ES-I3 (cell line): ENCODE results near the gene CDH22.

ENCODE experiments used
- H3K36me3 ChIP-seq: 2 replicates; pipeline ENCODE4 v1.6.1; 2013; ENCODE audit warnings: mild to moderate bottlenecking, low read length, control low read depth, moderate library complexity; ENCODE audit not compliant: insufficient read depth
- H3K4me1 ChIP-seq: 2 replicates; pipeline ENCODE4 v1.6.1; 2013; ENCODE audit warnings: mild to moderate bottlenecking, control low read depth, low read length; ENCODE audit not compliant: insufficient read depth
- H3K9ac ChIP-seq: 2 replicates; pipeline ENCODE4 v1.6.1; 2013; ENCODE audit warnings: low read depth, mild to moderate bottlenecking, low read length, moderate library complexity
- H3K9me3 ChIP-seq: 2 replicates; pipeline ENCODE4 v1.6.1; 2013; ENCODE audit warnings: mild to moderate bottlenecking, low read length, moderate library complexity; ENCODE audit not compliant: control insufficient read depth, insufficient read depth

CDH22 gene

GRCh38 chr20:46169245-46170171 lies 138.8 kb downstream of the CDH22 start:
- H3K9ac ChIP-seq = no peak overlapping the region
- H3K36me3 ChIP-seq = no peaks in the 10 kb centered on the region
- H3K9me3 ChIP-seq = no peaks in the 10 kb centered on the region
- H3K4me1 ChIP-seq = no peaks in the 10 kb centered on the region

- H3K9ac ChIP-seq = no peak overlapping the region
- no peaks in the 10 kb centered on the region for H3K36me3 ChIP-seq
- H3K4me1 ChIP-seq = no peaks in the 10 kb centered on the region
- H3K9me3 ChIP-seq = no peaks in the 10 kb centered on the region
Observed at GRCh38 chr20:46168438-46168837, 139.9 kb downstream of the CDH22 start.

GRCh38 chr20:46167080-46167479 lies 141.2 kb downstream of the CDH22 start:
- no peaks in the 10 kb centered on the region for H3K36me3 ChIP-seq
- H3K9me3 ChIP-seq = no peaks in the 10 kb centered on the region
- no peak overlapping the region for H3K9ac ChIP-seq
- no peaks in the 10 kb centered on the region for H3K4me1 ChIP-seq

DNA sequence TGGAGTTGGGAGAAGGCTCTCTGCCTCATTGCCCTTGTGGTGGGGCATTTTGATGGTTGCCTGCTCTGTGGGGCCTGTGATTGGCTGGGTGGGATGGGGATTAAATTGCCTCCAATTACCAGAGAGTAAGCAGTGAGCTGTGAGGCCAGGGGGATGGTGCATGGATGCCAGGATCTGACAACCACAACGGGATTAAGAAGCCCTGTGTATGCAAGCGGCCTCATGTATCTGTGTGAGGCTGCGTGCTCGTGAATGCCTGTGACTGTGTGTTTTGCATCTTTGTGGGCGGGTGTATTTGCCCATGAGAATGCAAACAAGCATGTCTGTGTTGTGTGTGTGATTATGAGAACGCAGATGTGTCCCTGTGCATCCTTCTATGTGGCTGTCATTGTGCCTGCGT lies 144.0 kb downstream of the CDH22 start:
- Histone ChIP-seq H3K9me3 (no peaks in the 10 kb centered on the region), H3K4me1 (no peaks in the 10 kb centered on the region), H3K36me3 (no peaks in the 10 kb centered on the region), H3K9ac (no peak overlapping the region)

- Histone ChIP-seq H3K9ac (no peak overlapping the region), H3K9me3 (no peaks in the 10 kb centered on the region), H3K4me1 (no peaks in the 10 kb centered on the region), H3K36me3 (no peaks in the 10 kb centered on the region)
Observed at GRCh38 chr20:46161921-46162320, 146.4 kb downstream of the CDH22 start.

GRCh38 chr20:46160661-46161060 lies 147.6 kb downstream of the CDH22 start:
- no peaks in the 10 kb centered on the region for H3K9me3 ChIP-seq

DNA sequence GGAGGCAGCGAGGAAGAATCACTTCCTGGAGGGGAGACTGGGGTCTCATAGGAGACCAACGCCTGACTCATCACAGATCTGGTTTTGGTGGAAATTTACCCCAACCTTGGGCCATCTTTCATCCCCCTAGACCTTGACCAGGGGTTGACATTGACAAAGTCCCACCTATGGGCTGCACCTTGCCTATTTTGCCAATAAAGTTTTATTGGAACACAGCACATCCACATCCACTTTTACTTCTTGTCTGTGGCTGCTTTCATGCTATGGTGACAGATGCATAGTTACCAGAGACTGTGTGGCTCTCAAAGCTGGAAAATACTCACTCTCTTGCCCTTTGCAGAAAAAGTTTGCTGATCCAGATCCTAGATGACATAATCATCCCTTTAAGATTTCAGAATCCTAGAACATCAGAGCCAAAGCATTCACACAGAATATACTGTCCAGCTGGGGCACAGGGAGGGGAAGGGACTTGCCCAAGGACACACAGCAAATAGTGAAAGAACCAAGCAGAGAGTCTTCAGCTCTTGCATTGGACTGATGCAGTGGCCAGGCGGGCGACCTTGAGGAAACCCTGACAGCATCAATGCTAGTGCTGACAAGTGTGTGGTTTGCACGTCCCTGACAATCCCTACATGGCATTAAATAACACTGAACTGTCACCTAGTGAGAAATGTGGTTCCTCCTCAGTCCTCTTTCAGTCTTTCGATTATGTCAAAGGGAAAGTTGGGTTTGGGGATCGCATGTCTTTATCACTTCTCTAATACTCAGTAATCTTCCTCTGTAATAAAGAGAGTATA lies 149.0 kb downstream of the CDH22 start:
- no peaks in the 10 kb centered on the region for H3K4me1 ChIP-seq
- H3K36me3 ChIP-seq = no peaks in the 10 kb centered on the region
- no peaks in the 10 kb centered on the region for H3K9me3 ChIP-seq
- no peak overlapping the region for H3K9ac ChIP-seq

More at GRCh38 chr20:46160661-46161060, 147.6 kb downstream of the CDH22 start:
- H3K4me1 ChIP-seq = no peaks in the 10 kb centered on the region
- no peak overlapping the region for H3K9ac ChIP-seq
- no peaks in the 10 kb centered on the region for H3K36me3 ChIP-seq

GRCh38 chr20:46158476-46158987 lies 149.8 kb downstream of the CDH22 start:
- Histone ChIP-seq H3K9me3 (no peaks in the 10 kb centered on the region), H3K4me1 (no peaks in the 10 kb centered on the region), H3K36me3 (no peaks in the 10 kb centered on the region), H3K9ac (no peak overlapping the region)

DNA sequence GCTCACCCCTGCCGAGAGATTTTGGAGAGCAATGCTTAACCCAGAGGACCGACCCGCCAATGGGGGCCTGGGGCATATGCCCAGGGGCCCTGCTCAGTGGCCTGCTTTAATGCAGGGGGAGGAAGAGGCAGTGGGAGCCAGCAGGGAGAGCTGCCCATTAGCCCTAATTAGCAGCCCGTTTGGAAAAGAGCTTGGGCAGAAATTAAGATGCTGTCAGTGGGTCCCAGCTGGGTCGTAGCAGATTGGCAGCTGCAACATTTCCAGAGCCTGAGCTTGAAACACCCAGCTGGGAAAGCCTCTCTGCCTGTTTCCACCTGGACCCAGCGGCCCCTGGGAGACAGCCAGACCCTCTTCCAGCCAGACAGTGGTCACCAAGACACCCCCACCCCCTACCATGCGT lies 150.7 kb downstream of the CDH22 start:
- Histone ChIP-seq H3K4me1 (no peaks in the 10 kb centered on the region), H3K9me3 (no peaks in the 10 kb centered on the region), H3K36me3 (no peaks in the 10 kb centered on the region), H3K9ac (no peak overlapping the region)

- Histone ChIP-seq H3K36me3 (no peaks in the 10 kb centered on the region), H3K4me1 (no peaks in the 10 kb centered on the region), H3K9me3 (no peaks in the 10 kb centered on the region), H3K9ac (no peak overlapping the region)
Observed at GRCh38 chr20:46157076-46157592, 151.2 kb downstream of the CDH22 start.

- Histone ChIP-seq H3K9me3 (no peaks in the 10 kb centered on the region), H3K4me1 (no peaks in the 10 kb centered on the region), H3K9ac (no peak overlapping the region), H3K36me3 (no peaks in the 10 kb centered on the region)
Observed at GRCh38 chr20:46156065-46156464, 152.2 kb downstream of the CDH22 start.

- Histone ChIP-seq H3K36me3 (no peaks in the 10 kb centered on the region), H3K9me3 (no peaks in the 10 kb centered on the region)
Observed at GRCh38 chr20:46154796-46155195, 153.5 kb downstream of the CDH22 start.

DNA sequence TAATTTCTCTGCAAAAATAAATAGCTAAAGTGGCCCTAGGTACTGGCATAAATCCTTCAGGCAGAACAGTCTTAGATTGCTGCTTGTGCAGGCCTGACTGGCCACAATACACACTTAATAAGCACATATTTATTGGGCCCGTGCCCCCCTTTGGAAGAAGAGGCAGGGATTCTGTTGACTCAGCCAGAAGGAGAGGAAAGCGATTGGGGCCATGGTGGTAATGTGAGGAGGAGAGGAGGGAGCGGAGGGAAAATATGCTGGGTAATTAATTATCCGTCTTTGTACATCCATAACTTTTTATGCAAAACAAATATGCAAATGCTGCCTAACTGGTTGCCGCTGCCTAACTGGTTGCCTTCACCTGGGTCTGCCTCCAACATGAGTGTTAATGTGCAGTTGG lies 154.0 kb downstream of the CDH22 start:
- no peaks in the 10 kb centered on the region for H3K36me3 ChIP-seq
- no peaks in the 10 kb centered on the region for H3K4me1 ChIP-seq
- H3K9me3 ChIP-seq = no peaks in the 10 kb centered on the region
- H3K9ac ChIP-seq = no peak overlapping the region

More at GRCh38 chr20:46154796-46155195, 153.5 kb downstream of the CDH22 start:
- Histone ChIP-seq H3K9ac (no peak overlapping the region), H3K4me1 (no peaks in the 10 kb centered on the region)

- no peaks in the 10 kb centered on the region for H3K9me3 ChIP-seq
- H3K36me3 ChIP-seq = no peaks in the 10 kb centered on the region
- H3K9ac ChIP-seq = no peak overlapping the region
- no peaks in the 10 kb centered on the region for H3K4me1 ChIP-seq
Observed at GRCh38 chr20:46152824-46153586, 155.3 kb downstream of the CDH22 start.
